ENCODE measurements around the gene SLC6A12.

DNA sequence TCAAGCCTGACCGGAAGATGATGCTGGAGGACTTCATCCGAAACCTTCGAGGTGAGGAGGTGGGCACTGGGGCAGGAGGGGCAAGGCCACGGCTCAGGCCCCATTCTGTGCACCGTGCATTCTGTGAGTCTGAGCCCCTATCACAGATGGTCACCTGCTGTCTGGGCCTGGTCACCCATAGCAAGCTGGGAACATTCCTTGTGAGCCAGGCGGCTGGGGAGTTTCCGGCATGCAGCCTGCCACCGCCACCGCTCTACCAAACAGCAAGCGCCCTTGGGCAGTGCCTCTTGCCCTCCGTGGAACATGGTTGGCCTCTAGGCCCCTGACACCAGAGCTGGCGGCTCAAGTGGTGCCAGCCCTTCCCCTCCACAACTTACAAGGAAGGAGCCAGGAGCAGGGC, 56.3 kb downstream of the SLC6A12 start:
- TF ChIP-seq, protein P1, sequence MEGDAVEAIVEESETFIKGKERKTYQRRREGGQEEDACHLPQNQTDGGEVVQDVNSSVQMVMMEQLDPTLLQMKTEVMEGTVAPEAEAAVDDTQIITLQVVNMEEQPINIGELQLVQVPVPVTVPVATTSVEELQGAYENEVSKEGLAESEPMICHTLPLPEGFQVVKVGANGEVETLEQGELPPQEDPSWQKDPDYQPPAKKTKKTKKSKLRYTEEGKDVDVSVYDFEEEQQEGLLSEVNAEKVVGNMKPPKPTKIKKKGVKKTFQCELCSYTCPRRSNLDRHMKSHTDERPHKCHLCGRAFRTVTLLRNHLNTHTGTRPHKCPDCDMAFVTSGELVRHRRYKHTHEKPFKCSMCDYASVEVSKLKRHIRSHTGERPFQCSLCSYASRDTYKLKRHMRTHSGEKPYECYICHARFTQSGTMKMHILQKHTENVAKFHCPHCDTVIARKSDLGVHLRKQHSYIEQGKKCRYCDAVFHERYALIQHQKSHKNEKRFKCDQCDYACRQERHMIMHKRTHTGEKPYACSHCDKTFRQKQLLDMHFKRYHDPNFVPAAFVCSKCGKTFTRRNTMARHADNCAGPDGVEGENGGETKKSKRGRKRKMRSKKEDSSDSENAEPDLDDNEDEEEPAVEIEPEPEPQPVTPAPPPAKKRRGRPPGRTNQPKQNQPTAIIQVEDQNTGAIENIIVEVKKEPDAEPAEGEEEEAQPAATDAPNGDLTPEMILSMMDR (conservative IDR thresholded peaks at IDR 0.05), result no peak
- TF ChIP-seq EZH2 (IDR thresholded peaks at IDR 0.05; ENCODE audit: low read depth), result no peak
